Raji (cell line): Measurements from ENCODE around the gene RAD51B.

ENCODE experiments used
- POLR2A ChIP-seq: IDR thresholded peaks from 2 replicates; pipeline ENCODE4 v1.6.1; 2011; ENCODE audit warnings: low read depth, low read length, control low read depth; ENCODE audit not compliant: insufficient read depth

The RAD51B gene

DNA sequence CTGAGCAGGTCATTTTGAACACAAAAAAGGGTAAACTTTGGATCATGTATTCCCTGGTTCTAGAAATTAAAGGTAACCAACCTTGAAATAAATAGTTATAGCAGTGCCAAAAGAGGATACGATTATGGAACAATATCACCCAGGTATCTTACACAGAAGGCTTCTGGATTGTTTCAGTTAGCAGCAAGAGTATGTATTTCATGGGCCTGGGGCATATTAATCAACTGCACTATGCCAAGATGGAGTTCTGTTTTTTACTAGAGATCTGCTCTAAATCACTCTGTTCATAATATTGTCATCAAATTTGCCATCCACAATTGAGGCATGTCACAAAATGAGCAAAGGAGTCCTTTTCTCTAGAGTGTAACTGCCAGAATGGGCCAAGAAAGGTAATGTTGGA, 357.1 kb downstream of the RAD51B start:
- no peak for TF ChIP-seq POLR2A

- no peak for TF ChIP-seq POLR2A
Measured at GRCh38 chr14:68177728-68178127, 358.1 kb downstream of the RAD51B start.

GRCh38 chr14:68178282-68178681, 358.7 kb downstream of the RAD51B start:
- TF ChIP-seq POLR2A = no peak

DNA sequence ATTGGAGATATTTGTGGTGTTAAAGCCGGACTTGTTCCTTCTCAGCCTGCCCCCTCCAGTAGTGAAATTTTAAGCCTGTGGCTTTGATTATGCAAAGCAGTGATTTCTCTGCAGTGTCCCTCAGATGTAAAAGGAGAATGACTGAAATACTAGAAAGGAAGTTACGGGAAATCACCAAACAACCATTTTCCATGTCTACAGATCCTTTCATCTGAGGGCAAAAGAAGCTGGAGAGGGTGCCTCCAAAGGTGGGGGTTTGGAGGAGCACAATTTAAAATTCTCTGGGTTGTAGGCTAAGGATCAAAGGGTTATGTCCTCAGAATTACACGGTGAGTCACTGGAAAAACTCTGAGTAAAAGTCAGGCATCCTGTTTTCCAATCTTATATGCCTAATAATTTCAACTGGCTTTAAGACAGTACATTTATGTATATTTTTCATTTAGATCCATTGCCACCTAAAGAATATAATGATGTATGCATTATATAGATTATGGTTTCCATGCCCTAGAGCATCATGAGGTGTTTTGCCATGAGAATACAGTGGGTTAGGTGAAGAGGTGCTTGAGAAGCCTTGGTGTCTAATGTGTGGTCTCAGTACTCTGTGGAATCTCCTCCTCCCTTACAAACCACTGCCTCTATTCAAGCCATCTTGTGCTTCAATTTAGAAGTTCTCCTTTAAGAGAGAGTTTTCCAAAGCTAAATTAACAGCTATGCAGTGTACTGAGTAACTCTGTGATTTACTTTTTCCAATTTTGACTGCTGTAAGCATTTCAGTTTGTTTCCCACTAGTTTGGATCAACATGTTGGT, 362.1 kb downstream of the RAD51B start:
- no peak for TF ChIP-seq POLR2A

- no peak for TF ChIP-seq POLR2A
Measured at GRCh38 chr14:68182492-68182891, 362.9 kb downstream of the RAD51B start.

- TF ChIP-seq POLR2A = no peak
Measured at GRCh38 chr14:68188174-68188573, 368.6 kb downstream of the RAD51B start.

DNA sequence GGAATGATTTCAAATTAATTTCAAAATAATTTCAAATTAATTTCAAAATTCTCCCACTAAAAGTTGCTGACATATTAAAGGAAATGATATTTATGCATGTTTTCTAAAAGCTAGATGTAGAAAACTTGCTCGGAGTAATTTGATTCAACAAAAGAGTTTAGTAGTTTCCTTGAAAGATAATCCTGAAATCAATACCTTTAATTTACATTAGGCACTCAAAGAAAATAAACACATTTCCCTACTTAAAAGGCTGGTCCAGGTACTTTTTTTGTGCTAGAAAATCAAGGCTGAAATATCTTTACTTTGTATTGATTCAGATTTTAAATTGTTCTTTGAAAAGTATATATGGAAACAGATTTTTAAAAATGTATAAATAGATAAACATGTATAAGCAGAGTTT, 370.5 kb downstream of the RAD51B start:
- no peak for TF ChIP-seq POLR2A

- TF ChIP-seq POLR2A = no peak
Measured at GRCh38 chr14:68191567-68192321, 372.2 kb downstream of the RAD51B start.

- no peak for TF ChIP-seq POLR2A
Measured at GRCh38 chr14:68192935-68193334, 373.4 kb downstream of the RAD51B start.

GRCh38 chr14:68193970-68194681, 374.5 kb downstream of the RAD51B start:
- no peak for TF ChIP-seq POLR2A

DNA sequence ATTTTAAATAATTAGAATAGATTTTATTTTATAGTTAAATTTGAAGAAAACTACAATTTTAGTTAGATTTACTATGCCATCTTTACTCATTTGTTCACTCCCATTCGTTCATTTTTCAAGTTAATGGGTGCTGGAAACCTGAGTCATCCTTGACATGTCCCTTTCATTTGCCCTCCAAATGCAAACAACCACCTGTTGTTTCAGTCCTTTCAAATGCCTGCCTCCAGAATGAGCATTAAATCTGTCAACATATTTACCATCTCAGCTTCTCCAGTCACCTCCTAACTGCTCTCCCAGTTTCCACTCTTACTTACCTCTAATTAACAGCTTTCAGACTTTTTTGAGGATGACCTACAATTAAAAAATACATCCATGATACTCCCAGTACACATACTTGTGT, 375.5 kb downstream of the RAD51B start:
- TF ChIP-seq POLR2A = no peak

DNA sequence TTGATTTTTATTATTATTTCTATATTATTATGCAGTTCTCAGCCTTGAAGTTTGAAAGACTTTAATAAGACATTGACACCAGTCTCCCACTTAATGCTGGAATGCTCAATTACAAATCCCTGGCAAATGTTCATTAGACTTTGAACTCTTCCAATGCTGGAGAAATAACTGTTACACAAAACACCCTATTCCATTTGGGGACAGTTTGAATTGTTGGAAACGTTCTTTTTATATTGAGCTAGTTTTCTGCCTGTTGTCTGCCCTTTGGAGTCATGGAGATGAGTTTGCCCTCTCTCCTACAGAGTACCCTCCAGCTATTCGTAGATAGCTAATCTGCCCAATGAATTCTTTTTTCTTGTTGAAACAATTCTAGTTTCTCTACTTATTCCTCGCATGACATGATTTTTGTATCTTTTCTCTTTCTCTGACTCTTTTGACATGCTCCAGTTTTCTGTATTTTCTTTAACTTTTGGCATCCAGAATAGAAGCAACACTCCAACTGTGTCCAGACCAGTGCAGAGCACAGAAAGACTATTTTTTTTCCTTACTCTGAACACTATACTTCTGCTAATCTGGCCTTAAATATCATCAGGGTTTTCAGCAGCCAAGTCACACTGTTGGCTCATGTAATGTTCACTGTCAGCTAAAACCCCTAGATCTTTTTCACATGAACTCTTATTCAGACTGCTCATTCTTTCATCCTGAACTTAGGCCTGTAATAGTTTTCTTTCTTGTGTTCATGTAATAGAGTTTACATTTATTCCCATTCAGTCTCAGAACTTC, 379.3 kb downstream of the RAD51B start:
- TF ChIP-seq POLR2A = no peak

DNA sequence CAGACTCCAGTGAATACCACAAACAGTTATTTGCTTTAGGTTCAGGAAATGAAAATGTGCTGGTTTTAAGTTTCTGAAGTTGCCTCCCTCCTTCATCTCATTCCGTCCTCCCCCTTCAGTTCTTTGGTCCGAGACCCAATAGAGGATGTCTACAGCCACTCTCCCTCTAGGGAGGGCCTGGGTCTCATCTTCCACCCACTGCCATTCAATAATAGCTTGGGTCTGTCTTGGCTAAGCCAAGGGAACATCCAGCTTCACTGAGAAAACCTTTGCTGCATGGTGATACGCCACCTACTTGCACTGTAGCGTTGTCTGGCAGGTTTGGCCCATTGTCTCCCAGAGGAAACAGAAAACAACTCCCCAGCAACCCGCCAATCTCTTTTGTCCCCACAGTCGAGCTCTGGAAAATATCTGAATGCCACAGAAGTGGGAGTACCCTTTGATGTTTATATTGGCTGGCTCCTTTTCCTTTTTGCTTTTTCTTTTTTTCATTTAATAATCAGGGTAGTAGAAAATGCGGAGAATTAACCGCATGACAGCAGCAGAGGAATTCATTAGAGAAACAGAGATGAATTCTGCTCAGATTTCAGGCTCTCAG, 380.1 kb downstream of the RAD51B start:
- no peak for TF ChIP-seq POLR2A

- TF ChIP-seq POLR2A = no peak
Measured at GRCh38 chr14:68203871-68204270, 384.3 kb downstream of the RAD51B start.

DNA sequence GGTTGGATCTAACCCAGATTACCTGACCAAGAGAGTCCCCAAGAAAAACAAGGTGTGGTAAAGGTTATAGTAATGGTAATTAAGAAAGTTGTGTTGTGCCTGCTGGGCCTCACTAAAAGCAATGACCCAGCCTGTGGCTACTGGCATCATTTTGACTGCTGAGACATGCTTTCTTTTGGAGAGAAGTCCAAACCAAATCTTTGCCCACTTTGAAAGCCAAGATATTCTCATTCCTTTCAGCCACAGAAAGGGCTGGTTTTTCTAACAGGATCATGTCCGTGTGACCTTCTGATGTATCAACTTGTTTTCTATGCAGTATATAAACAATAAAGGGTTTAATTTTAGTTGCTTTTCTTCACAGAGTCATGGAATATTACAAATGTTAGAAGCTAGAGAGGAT, 388.6 kb downstream of the RAD51B start:
- no peak for TF ChIP-seq POLR2A
